Kidney capillary endothelial cell (primary cell): ENCODE results near the gene ABITRAM.
A peak's percentile ranks its signal among the peaks of the same experiment; 100 is the strongest.
"Not testable (repeated sequence)": the region's sequence is repeated elsewhere in the genome, so short reads cannot be mapped to it uniquely, and the experiment has no call there.

ENCODE experiments used
- DNase-seq: peaks from one replicate; pipeline ENCODE4 v3.0.0-alpha.2; 2018; ENCODE audit warnings: low spot score

ABITRAM gene, protein sequence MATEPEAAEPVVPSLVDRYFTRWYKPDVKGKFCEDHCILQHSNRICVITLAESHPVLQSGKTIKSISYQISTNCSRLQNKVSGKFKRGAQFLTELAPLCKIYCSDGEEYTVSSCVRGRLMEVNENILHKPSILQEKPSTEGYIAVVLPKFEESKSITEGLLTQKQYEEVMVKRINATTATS

DNA sequence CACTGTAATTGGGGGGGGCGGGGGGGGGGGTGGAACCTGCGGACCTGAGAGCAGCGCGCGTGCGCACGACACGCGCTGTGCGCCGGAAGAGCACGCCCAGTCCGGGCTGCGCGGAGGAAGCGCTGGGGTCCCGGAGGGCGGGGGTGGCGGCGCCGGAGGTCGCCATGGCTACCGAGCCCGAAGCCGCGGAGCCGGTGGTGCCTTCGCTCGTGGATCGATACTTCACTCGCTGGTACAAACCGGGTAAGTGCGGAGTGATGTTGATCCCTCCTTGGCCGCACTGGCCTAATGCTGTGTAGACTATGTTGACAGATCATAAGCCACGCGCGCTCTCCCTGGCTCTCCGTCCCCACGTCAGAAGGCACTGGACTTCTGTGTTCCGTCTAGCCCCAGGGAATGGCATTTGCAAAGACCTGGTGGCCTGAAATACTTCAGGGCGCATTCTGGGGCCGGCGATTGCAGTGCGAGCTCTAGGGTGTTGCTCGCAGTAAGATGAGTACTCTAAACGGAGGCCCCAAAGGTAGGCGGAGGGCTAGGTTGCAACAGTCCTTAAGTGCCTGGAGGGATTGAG lies at the start of gene ABITRAM:
Gene ABITRAM (plus strand): TSS at position 78 of the 571 bp plus-strand sequence. CDS start 87 bp downstream, at position 165.
- DNase-seq = peak; percentile 71

DNA sequence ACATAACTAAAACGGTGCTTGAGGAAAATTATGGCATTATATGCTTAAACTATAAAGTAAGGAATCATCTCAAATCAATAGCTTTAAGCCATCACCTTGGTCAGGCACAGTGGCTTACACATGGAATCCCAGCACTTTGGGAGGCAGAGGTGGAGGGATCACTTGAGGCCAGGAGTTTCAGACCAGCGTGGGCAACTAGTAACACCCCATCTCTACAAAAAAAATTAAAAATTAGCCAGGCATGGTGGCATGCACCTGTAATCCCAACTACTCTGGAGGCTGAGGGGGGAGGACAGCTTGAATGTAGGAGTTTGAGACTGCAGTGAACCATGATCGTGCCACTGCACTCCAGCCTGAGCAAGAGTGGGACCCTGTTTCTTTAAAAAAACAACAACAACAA lies 49.5 kb upstream of the ABITRAM start:
- no peak for DNase-seq

DNA sequence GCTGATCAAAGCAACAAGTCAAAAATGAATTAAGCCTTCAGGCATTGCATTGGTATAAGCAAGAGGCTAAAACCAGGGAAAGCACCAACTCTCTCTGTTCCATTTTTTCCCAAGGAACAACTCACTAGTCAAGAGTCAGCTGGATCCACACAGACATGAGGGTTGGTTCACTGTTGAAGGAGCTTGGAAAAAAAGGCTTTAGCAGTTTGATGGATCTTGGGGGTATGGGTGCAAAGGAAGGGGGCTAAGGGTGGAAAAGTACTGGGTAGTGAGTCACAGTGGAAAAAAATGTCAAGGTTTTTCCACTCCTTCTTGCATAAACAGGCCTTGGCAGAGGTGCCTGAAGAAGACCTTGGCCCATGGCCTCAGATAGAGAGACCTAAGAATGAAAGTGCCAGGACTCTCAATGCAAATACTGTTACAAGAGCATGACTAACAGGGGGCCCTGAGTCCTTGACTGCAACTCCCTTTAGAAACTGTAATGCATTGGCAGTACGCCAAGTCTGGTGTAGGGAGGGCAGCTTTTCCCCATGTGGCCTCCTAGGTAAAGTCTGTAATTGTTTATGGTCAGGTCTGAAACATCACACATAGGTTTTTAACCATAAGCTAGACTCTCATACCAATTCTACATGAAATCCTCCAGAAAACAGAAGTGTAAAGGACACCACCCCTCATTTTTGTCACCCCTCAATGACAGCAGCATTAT lies 48.4 kb upstream of the ABITRAM start:
- peak; percentile 47 for DNase-seq

DNA sequence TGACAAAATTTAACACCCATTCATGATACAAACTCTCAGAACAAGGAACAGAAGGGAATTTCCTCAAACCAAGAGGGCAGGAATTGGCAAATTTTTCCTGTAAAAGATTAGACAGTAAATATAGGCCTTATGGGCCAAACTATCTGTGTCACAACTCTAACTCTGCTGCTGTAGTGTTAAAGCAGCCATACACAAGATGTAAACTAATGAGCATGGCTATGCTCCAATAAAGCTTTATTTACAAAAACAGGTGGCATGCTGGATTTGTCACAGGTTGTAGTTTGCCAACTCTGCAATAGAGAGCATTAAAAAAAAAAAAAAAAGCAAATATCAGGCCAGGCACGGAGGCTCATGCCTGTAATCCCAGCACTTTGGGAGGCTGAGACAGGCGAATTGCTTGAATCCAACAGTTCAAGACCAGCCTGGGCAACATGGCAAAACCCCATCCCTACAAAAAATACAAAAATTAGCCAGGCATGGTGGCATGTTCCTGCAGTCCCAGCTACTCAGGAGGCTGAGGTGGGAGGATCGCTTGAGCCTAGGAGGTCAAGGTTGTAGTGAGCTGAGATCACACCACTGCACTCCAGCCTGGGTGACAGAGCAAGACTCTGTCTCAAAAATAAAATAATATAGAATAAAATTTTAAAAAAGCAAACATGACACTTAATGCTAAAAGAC lies 47.5 kb upstream of the ABITRAM start:
- not testable (repeated sequence) for DNase-seq

DNA sequence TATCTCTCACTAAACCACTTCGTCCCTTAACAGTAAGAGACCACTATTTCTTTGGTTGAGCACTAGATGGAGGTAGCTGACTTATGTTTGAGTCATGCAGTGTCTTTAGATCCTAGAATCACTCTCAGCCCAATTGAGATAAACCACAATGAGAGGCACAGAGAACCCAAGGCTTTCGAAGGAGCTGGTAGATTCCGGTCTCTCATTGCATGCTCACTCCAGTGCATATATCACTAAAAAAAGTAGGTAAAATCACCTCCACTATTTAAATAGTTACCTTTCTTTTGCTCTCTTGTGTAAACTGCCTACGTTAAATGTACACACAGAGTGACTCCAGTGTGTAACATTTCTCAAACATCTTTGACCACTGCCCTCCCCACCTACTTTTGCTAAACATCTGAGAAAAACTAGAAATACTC lies 44.5 kb upstream of the ABITRAM start:
- no peak for DNase-seq

DNA sequence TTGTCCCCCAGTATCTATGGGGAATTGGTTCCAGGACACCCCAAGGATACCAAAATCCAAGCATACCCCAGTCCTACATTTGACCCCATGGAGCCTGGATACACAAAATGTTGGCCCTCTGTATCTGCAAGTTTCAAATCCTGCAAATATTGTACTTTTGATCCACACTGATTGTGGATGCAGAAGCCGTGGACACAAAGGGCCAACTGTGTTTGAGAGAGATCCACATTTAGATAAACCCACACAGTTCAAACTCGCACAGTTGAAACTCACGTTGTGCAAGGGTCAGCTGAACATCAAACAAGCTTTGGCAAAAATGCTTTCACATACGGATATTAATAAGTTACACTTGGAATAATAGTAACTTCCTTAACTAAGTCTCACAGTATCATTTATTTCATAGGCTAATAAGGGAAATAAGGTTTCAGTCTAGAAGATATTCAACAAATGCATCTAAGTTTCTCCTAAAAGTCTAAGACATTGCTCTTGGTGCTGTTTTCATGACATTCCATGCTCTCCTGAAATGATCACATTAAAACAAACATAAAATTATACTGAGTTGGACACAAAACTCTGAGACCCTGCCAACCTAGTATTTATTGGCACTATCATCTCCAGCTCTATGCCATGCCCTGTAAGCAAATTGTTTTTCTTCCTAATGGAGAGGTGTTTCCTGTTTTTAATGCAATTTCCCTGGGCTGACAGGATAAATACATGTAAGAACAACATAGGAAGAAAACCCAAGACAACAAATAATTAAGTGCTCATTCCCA lies 39.8 kb upstream of the ABITRAM start:
- no peak for DNase-seq

DNA sequence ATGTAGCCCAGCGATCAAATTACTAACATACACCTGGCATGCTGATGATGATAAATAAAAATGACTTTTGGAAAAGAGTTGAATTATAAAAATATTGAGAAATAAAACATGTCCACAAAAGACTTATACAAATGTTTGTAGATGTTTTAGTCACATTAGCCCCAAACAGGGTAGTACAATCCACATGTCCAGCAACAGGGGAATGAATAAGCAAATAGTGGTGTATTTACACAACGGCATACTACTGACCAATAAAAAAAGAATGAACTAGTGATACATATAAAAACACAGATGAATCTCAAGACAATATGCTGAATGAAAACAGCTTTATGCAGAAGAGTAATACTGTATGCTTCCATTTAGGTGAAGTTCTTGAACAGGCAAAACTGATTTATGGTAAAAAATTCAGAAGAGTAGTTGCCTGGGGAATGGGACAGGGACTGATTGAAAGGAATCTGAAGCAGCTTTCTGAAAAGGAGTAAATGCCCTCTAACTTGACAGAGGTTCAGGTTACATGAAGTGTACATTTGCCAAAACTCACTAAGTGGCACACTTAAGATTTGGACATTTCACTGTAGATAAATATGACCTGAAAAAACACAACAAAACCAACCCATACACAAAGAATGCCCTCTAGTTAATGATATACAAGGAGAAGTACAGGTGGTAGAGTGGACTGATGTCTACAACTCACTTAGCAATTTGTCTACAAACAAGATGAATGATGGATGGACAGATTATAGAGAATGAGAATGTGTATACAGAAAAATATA lies 36.7 kb upstream of the ABITRAM start:
- DNase-seq = no peak

DNA sequence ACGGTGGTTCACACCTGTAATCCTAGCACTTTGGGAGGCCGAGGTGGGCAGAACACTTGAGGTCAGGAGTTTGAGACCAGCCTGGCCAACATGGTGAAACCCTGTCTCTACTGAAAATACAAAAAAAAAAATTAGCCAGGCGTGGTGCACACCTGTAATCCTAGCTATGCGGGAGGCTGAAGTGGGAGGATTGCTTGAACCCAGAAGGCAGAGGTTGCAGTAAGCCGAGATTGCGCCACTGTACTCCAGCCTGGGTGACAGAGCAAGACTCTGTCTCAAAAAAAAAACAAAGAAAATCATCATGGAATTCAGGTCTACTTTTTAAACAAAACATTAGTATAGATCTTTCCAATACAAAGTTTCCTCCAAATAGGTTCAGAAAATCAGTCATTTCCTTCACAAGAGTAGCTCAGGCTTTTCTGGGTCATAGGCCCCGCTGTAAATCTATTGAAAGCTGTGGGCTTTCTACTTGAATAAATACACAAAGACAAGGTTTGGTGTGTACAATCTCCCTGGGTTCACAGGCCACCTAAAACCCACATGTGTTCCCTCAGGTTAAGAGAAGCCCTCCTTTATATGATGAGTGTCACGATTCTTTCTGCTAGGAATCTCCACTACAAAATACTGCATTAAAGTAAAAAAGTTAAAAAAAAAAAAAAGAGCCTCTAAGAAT lies 35.0 kb upstream of the ABITRAM start:
- not testable (repeated sequence) for DNase-seq

DNA sequence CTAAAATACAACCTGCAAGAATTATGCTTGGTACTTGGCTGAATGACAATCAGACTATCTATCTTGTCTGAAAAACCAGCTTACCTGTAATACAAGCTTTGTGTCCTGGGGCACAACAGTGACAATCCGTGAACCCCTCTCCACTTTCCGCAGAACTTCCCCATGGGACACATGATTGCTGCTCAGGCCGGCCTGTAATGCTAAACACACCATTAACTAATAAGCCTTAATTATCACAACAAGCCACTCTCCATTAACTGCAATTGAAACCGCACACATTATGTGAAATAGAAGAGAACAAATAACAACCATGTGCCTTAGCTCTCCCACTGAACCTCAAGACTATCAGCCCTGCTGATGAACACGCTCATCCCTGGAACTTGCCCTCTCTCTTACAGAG lies 34.0 kb upstream of the ABITRAM start:
- no peak for DNase-seq

DNA sequence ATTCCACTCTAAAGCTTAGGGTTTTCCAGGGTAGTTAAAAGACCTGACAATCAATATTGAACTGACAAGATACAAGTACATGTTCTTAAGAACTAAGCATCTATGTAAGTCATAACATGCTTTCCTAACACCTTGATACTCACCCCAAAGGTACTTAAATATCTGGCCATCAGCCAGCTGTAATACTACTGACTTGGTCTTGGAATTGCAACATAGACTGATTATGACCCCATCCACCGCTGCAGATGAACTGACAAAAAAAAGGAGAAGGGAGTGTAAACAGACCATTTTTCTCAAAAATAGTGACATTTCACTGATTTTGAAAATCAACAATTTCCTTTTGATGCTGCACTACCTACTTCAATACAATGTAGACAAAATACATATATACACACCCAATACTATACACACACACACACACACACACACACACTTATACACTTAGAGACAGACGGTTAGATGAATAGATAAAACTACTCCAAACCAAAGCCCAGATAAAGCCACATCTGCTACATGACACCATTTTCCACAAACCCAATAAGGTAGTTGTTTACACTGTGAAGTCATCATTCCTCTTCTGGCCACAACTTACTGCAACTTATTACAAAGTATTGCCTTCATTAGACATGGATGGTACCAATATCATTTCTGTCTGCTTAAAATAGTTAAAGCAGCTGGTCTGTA lies 30.6 kb upstream of the ABITRAM start:
- no peak for DNase-seq

DNA sequence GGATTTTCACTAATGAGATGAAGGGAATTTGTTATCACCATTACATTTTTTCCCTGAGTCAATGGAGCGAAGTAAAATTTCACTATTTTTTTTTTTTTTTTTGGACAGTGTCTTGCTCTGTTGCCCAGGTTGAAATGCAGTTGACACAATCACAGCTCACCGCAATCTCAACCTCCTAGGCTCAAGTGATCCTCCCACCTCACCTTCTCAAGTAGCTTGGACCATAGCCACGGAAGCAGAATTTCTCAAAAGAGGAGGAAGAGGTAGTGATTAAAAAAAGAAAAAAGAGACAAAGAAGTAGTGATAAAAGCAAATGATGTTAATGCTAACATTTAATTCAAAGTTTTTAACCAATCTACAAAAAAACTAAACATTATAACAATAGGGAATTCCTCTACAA lies 30.0 kb upstream of the ABITRAM start:
- DNase-seq = no peak

DNA sequence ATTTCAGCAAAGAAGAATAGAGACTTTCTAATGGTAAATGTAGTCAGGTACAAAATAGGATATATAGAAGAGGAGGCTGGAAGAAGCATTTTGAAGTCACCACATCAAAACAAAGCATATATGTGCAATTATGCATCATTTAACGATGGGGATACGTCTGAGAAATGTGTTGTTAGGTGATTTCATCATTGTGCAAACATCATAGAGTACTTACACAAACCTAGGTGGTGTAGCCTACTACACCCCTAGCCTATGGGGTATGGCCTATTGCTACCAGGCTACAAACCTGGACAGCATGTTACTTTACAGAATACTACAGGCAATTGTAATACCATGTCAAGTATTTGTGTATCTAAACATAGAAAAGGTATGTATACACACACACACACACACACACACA lies 28.7 kb upstream of the ABITRAM start:
- no peak for DNase-seq

DNA sequence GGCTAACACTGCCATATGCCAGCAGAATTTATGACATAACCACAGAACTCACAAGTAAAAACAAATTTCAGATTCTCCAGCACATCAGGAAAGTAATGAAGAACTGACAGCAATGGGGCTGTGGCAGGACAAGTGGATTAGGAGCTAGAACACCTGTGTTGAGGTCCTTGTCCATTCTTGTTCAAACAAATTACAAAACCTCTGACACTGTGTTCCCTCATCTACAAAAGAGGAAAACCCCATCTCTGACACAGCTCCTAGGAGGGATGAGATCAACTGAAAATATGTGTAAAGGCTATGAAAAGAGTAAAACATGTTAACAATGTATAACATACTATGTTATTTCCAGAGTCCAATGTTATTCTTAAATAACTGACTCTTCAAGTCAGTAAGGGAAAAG lies 23.8 kb upstream of the ABITRAM start:
- DNase-seq = no peak

DNA sequence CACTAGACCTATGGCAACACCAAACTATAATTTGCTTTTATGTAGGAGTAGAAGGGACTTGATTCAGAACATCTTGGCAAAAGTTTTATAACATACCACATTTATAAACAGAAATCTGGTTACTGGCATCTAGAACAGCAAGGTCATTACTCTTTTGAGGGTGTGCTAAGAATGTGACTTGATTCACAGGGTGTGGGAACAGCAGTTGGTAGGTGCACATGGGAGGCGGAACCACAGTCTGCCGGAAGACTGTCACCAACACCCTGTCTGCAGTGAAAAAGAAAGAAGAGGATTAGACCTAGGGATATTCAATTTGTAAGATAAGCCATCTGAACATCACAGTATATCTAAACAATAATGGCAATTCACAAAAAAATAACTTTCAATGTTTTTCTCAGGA lies 23.3 kb upstream of the ABITRAM start:
- no peak for DNase-seq

DNA sequence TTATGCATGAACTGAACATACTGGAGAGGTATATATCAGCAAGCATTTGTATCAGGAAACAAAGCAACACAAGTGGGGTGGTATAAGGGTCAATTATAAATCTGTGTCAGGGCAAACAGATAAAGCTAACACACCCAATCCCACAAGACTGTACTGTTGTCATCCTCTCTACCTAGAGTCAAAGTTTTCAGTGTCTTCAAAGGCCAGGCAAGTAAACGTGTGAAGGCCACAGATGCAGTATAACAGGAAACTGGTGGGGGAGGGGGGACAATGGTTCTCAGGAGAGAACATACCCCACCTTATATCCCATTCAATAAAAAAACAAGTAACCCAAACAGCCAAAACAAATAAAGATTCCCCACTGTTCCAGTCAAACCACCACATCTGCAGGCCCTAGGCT lies 22.4 kb upstream of the ABITRAM start:
- DNase-seq = no peak

DNA sequence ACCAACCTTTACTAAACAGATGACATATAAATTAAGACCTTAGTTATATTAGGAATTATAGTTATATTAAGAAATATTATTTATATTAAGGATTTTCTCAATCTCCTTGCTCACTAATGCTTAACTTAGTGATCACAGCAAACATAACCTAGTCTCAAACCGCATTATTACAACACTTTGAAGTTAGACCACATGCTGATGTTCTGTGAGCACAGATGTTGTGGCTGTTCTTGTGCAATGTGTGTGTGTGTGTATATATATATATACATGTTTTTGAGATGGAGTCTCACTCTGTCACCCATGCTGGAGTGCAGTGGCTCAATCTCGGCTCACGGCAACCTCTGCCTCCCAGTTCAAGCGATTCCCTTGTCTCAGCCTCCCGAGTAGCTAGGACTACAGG lies 20.8 kb upstream of the ABITRAM start:
- DNase-seq = no peak

DNA sequence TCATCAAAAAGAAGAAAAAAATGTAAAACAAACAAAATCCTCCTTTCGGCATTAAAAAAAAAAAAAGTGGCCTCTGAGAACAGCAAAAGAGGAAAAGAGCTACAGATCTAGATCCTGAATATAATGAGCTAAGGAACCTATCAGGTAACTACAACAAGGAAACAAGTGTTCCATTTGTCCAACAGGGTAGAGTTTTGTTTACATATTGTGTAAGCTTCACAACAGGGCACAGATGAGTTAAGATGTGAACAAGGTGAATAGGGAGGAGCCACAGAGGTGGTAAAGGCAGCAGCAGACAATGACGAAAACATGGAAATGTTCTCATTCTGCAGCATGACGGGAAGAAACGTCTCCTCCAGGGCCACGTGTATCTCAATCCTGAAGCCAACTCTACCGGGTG lies 14.7 kb upstream of the ABITRAM start:
- no peak for DNase-seq

DNA sequence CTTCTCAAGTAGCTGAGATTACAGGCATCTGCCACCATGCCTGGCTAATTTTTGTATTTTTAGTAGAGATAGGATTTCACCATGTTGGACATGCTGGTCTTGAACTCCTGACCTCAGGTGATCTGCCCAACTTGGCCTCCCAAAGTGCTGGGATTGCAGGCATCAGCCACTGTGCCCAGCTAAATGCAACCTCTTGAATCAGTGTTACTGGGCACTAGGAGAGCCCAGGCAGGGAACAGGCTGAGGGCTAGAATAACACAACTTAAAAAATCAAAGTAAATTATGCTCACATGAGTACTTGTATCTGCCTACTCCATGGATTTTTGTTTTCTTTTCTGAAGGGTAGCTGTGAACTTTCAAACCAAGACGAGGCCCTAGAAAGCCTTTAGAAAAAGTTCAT lies 13.8 kb upstream of the ABITRAM start:
- not testable (repeated sequence) for DNase-seq

DNA sequence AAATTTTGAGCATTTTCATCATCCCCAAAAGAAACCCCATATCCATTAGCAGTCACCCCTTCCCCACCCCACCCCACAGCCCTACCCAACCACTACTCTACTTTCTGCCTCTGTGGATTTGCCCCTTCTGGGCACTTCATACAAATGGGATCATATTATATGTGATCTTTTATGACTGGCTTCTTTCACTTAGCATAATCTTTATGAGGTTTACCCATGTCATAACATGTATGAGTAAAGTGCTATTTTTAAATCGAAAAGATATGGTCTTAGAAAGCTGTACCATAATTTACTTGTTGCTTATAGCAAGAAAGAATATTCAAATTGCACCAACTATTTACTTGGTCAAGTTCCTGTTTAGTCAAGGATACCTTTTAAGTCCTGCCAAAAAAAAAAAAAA lies 13.0 kb upstream of the ABITRAM start:
- no peak for DNase-seq

DNA sequence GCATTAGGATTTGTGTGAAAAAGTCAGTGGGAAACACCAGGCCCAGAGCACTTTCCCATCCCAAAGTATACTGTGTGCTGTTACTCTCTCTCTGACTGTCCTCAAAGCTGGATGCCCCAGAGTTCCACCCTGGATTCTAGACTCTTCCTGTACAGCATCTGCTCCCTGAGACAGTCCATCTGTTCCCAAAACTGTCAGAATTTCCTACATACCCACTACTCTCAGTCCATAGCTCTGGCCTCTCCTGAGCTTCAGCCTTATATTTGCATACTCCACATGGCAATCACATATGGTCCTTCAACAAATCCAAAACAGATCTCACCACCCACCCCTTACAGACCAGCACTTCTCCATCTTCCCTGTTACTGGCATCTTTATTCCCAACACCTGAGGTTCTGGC lies 9.7 kb upstream of the ABITRAM start:
- no peak for DNase-seq
